Spleen (tissue), 7 donors: ENCODE data around the gene LMCD1.

ENCODE experiments used
- POLR2A ChIP-seq, 3 donors: fragments of 450-650 bp; IDR thresholded peaks; one replicate each; pipeline ENCODE4 v1.5.1; 2017; ENCODE audit warnings: antibody characterized with exemption in 3 of 3, mild to moderate bottlenecking in 1 of 3
- TF ChIP-seq, protein P1 (sequence below), 11 experiments: fragments of 200-600 bp in 7 of 11; fragments of 450-650 bp in 4 of 11; sonication (generic) in 4 of 11; IDR thresholded peaks in 8 of 11; conservative IDR thresholded peaks in 3 of 11; 1 replicate in 7 of 11; 2 replicates in 4 of 11; pipeline versions ENCODE4 v1.4.0 to v1.8.0; 2016 to 2021; ENCODE audit warnings: antibody characterized with exemption in 11 of 11, inconsistent platforms in 4 of 11, mild to moderate bottlenecking in 1 of 11
- donor health status: DM: no; HTN: no; CAD: no; lungs with moderate emphysema.
- donor health status: DM: no; HTN: no; CAD: no.
- donor health status: DM: no; HTN: no; CAD: no.

DNA sequence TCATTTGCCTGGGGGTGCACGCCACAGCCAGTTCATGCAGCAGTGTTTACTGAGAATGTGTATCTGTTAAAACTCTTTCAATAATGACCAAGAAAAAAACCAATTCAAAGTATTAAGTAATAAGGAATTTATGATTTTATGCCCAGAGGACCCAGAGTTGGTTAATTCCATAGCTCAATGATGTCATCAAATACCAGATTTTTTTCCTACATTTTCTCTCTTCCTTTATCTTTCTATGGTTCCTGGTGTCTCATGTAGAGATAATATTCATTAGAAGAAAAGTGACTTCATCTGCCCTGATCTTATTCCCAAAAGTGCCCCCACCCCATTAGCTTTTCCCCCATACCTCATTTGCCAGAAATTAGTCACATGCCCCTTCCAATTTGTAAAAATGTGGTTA is 44.6 kb upstream of the LMCD1 start:
- TF ChIP-seq, protein P1, sequence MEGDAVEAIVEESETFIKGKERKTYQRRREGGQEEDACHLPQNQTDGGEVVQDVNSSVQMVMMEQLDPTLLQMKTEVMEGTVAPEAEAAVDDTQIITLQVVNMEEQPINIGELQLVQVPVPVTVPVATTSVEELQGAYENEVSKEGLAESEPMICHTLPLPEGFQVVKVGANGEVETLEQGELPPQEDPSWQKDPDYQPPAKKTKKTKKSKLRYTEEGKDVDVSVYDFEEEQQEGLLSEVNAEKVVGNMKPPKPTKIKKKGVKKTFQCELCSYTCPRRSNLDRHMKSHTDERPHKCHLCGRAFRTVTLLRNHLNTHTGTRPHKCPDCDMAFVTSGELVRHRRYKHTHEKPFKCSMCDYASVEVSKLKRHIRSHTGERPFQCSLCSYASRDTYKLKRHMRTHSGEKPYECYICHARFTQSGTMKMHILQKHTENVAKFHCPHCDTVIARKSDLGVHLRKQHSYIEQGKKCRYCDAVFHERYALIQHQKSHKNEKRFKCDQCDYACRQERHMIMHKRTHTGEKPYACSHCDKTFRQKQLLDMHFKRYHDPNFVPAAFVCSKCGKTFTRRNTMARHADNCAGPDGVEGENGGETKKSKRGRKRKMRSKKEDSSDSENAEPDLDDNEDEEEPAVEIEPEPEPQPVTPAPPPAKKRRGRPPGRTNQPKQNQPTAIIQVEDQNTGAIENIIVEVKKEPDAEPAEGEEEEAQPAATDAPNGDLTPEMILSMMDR (IDR thresholded peaks at IDR 0.05 in 8 of 11, conservative IDR thresholded peaks at IDR 0.05 in 3 of 11) = no peak
- no peak for TF ChIP-seq POLR2A (IDR thresholded peaks at IDR 0.05)
